K562 (cell line): ENCODE data around the gene CFAP141. TPM values are rescaled to one million over a fixed set of nuclear protein-coding genes. Genes with fewer than 3 reads are reported as not detected.

ENCODE experiments used
- BMI1 ChIP-seq: fragments of 150-350 bp; IDR thresholded peaks from 2 replicates; pipeline ENCODE4 v1.6.1; 2014; ENCODE audit warnings: low read length
- CHAMP1 ChIP-seq: fragments of 450-650 bp; IDR thresholded peaks from 2 replicates; pipeline ENCODE4 v1.6.1; 2016; ENCODE audit warnings: mild to moderate bottlenecking
- EHMT2 ChIP-seq: fragments of 450-650 bp; IDR thresholded peaks from 2 replicates; pipeline ENCODE4 v1.6.1; 2018; ENCODE audit warnings: antibody characterized with exemption
- FOXK1 ChIP-seq: sonication (generic); formaldehyde crosslinking; IDR thresholded peaks from 2 replicates; pipeline ENCODE4 v1.8.0; 2022; ENCODE audit warnings: missing genetic modification reagents, mild to moderate bottlenecking, borderline replicate concordance
- MEF2D ChIP-seq: conservative IDR thresholded peaks from 2 replicates; pipeline ENCODE4 v1.6.1; 2016; ENCODE audit warnings: low read depth, missing genetic modification characterization, missing compliant biosample characterization
- SRF ChIP-seq, 2 experiments: fragments of 250-450, 450-650 bp in 1 of 2; sonication (Bioruptor Pico) in 1 of 2; sonication (generic) in 1 of 2; formaldehyde crosslinking; IDR thresholded peaks; 2 replicates each; pipeline versions ENCODE4 v1.5.0 to v1.5.1; 2020 to 2022; ENCODE audit warnings: mild to moderate bottlenecking in 1 of 2, missing genetic modification reagents in 1 of 2
- TGIF2 ChIP-seq: sonication (generic); formaldehyde crosslinking; IDR thresholded peaks from 2 replicates; pipeline ENCODE4 v1.8.1; 2022; ENCODE audit warnings: mild to moderate bottlenecking, missing genetic modification reagents, moderate library complexity
- YY1 ChIP-seq, 3 experiments: IDR thresholded peaks; 2 replicates each; pipeline ENCODE4 v1.6.1; 2011; ENCODE audit warnings: low read length in 2 of 3, mild to moderate bottlenecking in 2 of 3, moderate library complexity in 2 of 3, borderline replicate concordance in 1 of 3, control low read depth in 1 of 3, low read depth in 1 of 3; ENCODE audit not compliant: insufficient read depth in 3 of 3, insufficient replicate concordance in 2 of 3, control insufficient read depth in 1 of 3, insufficient read length in 1 of 3; ENCODE audit errors: extremely low read depth in 1 of 3
- ZBTB11 ChIP-seq, 3 experiments: fragments of 200-800 bp in 1 of 3; fragments of 250-450 bp in 1 of 3; fragments of 450-650 bp in 1 of 3; sonication (Bioruptor Pico) in 1 of 3; sonication (Bioruptor generic) in 1 of 3; formaldehyde crosslinking in 1 of 3; IDR thresholded peaks; 2 replicates each; pipeline versions ENCODE4 v1.6.1 to v1.8.0; 2016 to 2022; ENCODE audit warnings: mild to moderate bottlenecking in 2 of 3, missing genetic modification characterization in 2 of 3, missing compliant biosample characterization in 1 of 3, moderate library complexity in 1 of 3
- ZNF253 ChIP-seq: fragments of 250-450 bp; sonication (Bioruptor Pico); conservative IDR thresholded peaks from 2 replicates; pipeline ENCODE4 v1.6.1; 2021; ENCODE audit warnings: mild to moderate bottlenecking
- polyA plus RNA-seq, 8 experiments: library from polyadenylated mRNA; depleted of rRNA in 4 of 8; stranded (reverse) in 5 of 8; unstranded in 3 of 8; fragments of >200 nt; fragmentation: Nextera tagmentation in 2 of 8; fragmentation: Illumina TruSeq in 1 of 8; extraction: Ambion mirVana in 2 of 8; extraction: Trizol in 1 of 8; gene quantifications; 2 replicates each; pipeline versions ENCODE4 v1.2.1 to v1.2.3, GENCODE V29; 2011 to 2014; ENCODE audit warnings: inconsistent platforms in 1 of 8, missing spikeins in 1 of 8
- total RNA-seq, 7 experiments: library from RNA; depleted of rRNA in 6 of 7; stranded (reverse); fragments of >200 nt in 6 of 7; fragmentation: Illumina TruSeq in 2 of 7; extraction: Trizol in 2 of 7; gene quantifications; 2 replicates each; pipeline versions ENCODE4 v1.2.1 to v1.2.3, GENCODE V29; 2011 to 2021; ENCODE audit warnings: low replicate concordance in 1 of 7
- TF ChIP-seq, protein P1 (sequence below): fragments of 450-650 bp; conservative IDR thresholded peaks from 2 replicates; pipeline ENCODE4 v1.6.1; 2016; ENCODE audit warnings: missing genetic modification characterization, low read depth, mild to moderate bottlenecking, missing compliant biosample characterization, moderate library complexity
- TF ChIP-seq, protein P2 (sequence below): fragments of 150-350 bp; IDR thresholded peaks from 2 replicates; pipeline ENCODE4 v1.6.1; 2014; ENCODE audit warnings: low read depth, mild to moderate bottlenecking, low read length, borderline replicate concordance

Gene CFAP141
- total and polyA plus RNA-seq, 9 of the 15 experiments (the other 6 are each of a cell fraction or from before 2014, with no cell fraction given), result not detected

GRCh38 chr1:154183046-154183915, 22.9 kb downstream of the CFAP141 start (continued):
- TF ChIP-seq, protein P1, sequence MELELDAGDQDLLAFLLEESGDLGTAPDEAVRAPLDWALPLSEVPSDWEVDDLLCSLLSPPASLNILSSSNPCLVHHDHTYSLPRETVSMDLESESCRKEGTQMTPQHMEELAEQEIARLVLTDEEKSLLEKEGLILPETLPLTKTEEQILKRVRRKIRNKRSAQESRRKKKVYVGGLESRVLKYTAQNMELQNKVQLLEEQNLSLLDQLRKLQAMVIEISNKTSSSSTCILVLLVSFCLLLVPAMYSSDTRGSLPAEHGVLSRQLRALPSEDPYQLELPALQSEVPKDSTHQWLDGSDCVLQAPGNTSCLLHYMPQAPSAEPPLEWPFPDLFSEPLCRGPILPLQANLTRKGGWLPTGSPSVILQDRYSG (tag), result no peak
- TF ChIP-seq MEF2D (tag), result no peak
- TF ChIP-seq CHAMP1, result no peak
- peak; percentile 88 for TF ChIP-seq FOXK1 (CRISPR knock-in tag)
- peak; percentile 84; the same call in 1 of the 2 replicates for TF ChIP-seq BMI1
- peak in 1 of 3 experiments; percentile 52 for TF ChIP-seq YY1 (IDR thresholded peaks at IDR 0.05; ENCODE audit: borderline replicate concordance in 1 of 3, control insufficient read depth in 1 of 3, extremely low read depth in 1 of 3, insufficient read depth in 3 of 3, insufficient read length in 1 of 3, insufficient replicate concordance in 2 of 3, low read depth in 1 of 3, low read length in 2 of 3)
- no peak for TF ChIP-seq ZNF253 (CRISPR knock-in tag)
- TF ChIP-seq TGIF2 (CRISPR knock-in tag), result no peak
- TF ChIP-seq EHMT2, result no peak
- TF ChIP-seq, protein P2, sequence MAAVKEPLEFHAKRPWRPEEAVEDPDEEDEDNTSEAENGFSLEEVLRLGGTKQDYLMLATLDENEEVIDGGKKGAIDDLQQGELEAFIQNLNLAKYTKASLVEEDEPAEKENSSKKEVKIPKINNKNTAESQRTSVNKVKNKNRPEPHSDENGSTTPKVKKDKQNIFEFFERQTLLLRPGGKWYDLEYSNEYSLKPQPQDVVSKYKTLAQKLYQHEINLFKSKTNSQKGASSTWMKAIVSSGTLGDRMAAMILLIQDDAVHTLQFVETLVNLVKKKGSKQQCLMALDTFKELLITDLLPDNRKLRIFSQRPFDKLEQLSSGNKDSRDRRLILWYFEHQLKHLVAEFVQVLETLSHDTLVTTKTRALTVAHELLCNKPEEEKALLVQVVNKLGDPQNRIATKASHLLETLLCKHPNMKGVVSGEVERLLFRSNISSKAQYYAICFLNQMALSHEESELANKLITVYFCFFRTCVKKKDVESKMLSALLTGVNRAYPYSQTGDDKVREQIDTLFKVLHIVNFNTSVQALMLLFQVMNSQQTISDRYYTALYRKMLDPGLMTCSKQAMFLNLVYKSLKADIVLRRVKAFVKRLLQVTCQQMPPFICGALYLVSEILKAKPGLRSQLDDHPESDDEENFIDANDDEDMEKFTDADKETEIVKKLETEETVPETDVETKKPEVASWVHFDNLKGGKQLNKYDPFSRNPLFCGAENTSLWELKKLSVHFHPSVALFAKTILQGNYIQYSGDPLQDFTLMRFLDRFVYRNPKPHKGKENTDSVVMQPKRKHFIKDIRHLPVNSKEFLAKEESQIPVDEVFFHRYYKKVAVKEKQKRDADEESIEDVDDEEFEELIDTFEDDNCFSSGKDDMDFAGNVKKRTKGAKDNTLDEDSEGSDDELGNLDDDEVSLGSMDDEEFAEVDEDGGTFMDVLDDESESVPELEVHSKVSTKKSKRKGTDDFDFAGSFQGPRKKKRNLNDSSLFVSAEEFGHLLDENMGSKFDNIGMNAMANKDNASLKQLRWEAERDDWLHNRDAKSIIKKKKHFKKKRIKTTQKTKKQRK, result no peak
- TF ChIP-seq ZBTB11 (CRISPR knock-in tag; IDR thresholded peaks at IDR 0.05), result peak in 2 of 3 experiments; percentile 79 to 92; a peak in 5 of 6 replicates
- TF ChIP-seq SRF (CRISPR knock-in tag; IDR thresholded peaks at IDR 0.05), result no peak
